Motor neuron (in vitro differentiated cells): ENCODE data around the gene KLHDC1. TPM values are rescaled to one million over a fixed set of nuclear protein-coding genes. Genes with fewer than 3 reads are reported as not detected.
"Not testable (repeated sequence)": the region's sequence is repeated elsewhere in the genome, so short reads cannot be mapped to it uniquely, and the experiment has no call there.

Source experiments
- ATAC-seq, 8 experiments: fragments of 200-7000 bp; cut with Tn5 transposase; replicated peaks in 6 of 8; 2 replicates each; pipeline ENCODE4 v1.8.0; 2021; ENCODE audit warnings: mild to moderate bottlenecking in 8 of 8, moderate library complexity in 8 of 8
- H3K27ac ChIP-seq, 2 donors: fragments of 250-450 bp; sonication (Bioruptor Pico); 2 replicates each; pipeline ENCODE4 v1.9.0; 2021; ENCODE audit warnings: antibody characterized with exemption in 2 of 2, mild to moderate bottlenecking in 2 of 2, moderate library complexity in 1 of 2
- H3K4me1 ChIP-seq, 2 donors: fragments of 250-450 bp; sonication (Bioruptor Pico); replicated peaks in 1 of 2; 2 replicates each; pipeline ENCODE4 v1.6.1; 2021; ENCODE audit warnings: antibody characterized with exemption in 2 of 2, mild to moderate bottlenecking in 2 of 2, moderate library complexity in 1 of 2
- H3K4me3 ChIP-seq, 5 donors: fragments of 250-450 bp; sonication (Bioruptor Pico); 2 replicates each; pipeline ENCODE4 v1.9.0; 2021; ENCODE audit warnings: antibody characterized with exemption in 5 of 5, mild to moderate bottlenecking in 5 of 5, moderate library complexity in 4 of 5
- WGBS, 10 experiments: fragments of 450-650 bp; shearing (Covaris generic); methylation state at CpG; one replicate each; pipeline ENCODE4 v1.0.0; 2022; 5-methylcytosine and 5-hydroxymethylcytosine counted together
- in situ Hi-C, 9 experiments: fragments of 400-800 bp; cut with MboI; loops; one replicate each; pipeline ENCODE4 v1.15.0; 2021; ENCODE audit warnings: low sequenced_read_pairs in 9 of 9, low pct_unique_long_range_greater_than_20kb in 2 of 9; ENCODE audit not compliant: unreplicated experiment in 9 of 9
- total RNA-seq, 8 experiments: library from RNA; unstranded; fragments of 300-600 nt; gene quantifications; 2 replicates each; pipeline versions ENCODE4 v1.2.3 to v1.2.4, GENCODE V29; 2022

KLHDC1 gene
- total RNA-seq, 8 experiments from 2014 or later, result 1.3 to 3.2 (median 2.8) TPM

GRCh38 chr14:49691031-49691430 is 1.9 kb upstream of the KLHDC1 start:
- Histone ChIP-seq H3K27ac (no peak overlapping the region), H3K4me3 (no peak overlapping the region), H3K4me1 (peaks cover 4 to 8% of the 10 kb centered on the region in 2 donors)
- no peak for ATAC-seq
- 20 to 100% (median 77%) methylated on average over 1 to 4 of the region's 4 CpGs for whole genome bisulfite sequencing, 10 experiments
- in situ Hi-C loops, result no loop called here

- ATAC-seq, result peak in 1 of 8 experiments; percentile 1
- Histone ChIP-seq H3K4me3 (peak overlapping the region; percentile 55 to 65 (median 58)), H3K27ac (peak overlapping the region in 1 of 2 donors; percentile 92), H3K4me1 (peaks cover 4 to 8% of the 10 kb centered on the region in 2 donors)
- 11 to 80% (median 57%) methylated on average over 1 to 6 of the region's 6 CpGs for WGBS, 10 experiments
- in situ Hi-C loops, result no loop called here
These were observed 645 bp upstream of the KLHDC1 start for GRCh38 chr14:49692193-49692757.

- H3K27ac ChIP-seq, ATAC-seq, H3K4me1 ChIP-seq, in situ Hi-C loops: not testable (repeated sequence)
- WGBS, 10 experiments, result 4 to 53% (median 19%) methylated on average over 4 to 12 of the region's 13 CpGs
- peak overlapping the region; percentile 55 to 65 (median 58) for H3K4me3 ChIP-seq
These were observed 810 bp downstream of the KLHDC1 start for GRCh38 chr14:49693735-49694124.

GRCh38 chr14:49702725-49703124 is 9.8 kb downstream of the KLHDC1 start:
- Histone ChIP-seq H3K4me1 (no peaks in the 10 kb centered on the region), H3K27ac (no peak overlapping the region), H3K4me3 (no peak overlapping the region)
- no peak for ATAC-seq
- WGBS, 10 experiments, result 33 to 95% (median 69%) methylated on average over 1 to 4 of the region's 4 CpGs
- in situ Hi-C loops, result no loop called here

- in situ Hi-C loops, result no loop called here
- ATAC-seq, result no peak
These were observed 11.0 kb downstream of the KLHDC1 start for GRCh38 chr14:49703965-49704364.

GRCh38 chr14:49704471-49704870 is 11.6 kb downstream of the KLHDC1 start:
- H3K4me3 ChIP-seq, H3K27ac ChIP-seq, in situ Hi-C loops, H3K4me1 ChIP-seq, ATAC-seq: not testable (repeated sequence)
- 60 to 94% (median 79%) methylated on average over 1 to 3 of the region's 4 CpGs for WGBS, 10 experiments

More at GRCh38 chr14:49703965-49704364, 11.0 kb downstream of the KLHDC1 start:
- Histone ChIP-seq H3K4me3 (no peak overlapping the region), H3K27ac (no peak overlapping the region), H3K4me1 (no peaks in the 10 kb centered on the region)
- 19 to 100% (median 92%) methylated on average over 1 to 3 of the region's 3 CpGs; no CpG with 5 or more reads in 1 of the 10 experiments for WGBS, 10 experiments

- 80 to 100% (median 90%) methylated on average over 1 to 11 of the region's 11 CpGs for WGBS, 10 experiments
- H3K4me3 ChIP-seq, in situ Hi-C loops, ATAC-seq, H3K27ac ChIP-seq, H3K4me1 ChIP-seq: not testable (repeated sequence)
These were observed 18.1 kb downstream of the KLHDC1 start for GRCh38 chr14:49710993-49711392.

GRCh38 chr14:49720744-49721143 is 27.8 kb downstream of the KLHDC1 start:
- Histone ChIP-seq H3K4me3 (no peak overlapping the region), H3K4me1 (no peaks in the 10 kb centered on the region), H3K27ac (no peak overlapping the region)
- no peak for ATAC-seq
- in situ Hi-C loops, result no loop called here

GRCh38 chr14:49721733-49722435 is 29.0 kb downstream of the KLHDC1 start:
- H3K27ac ChIP-seq, ATAC-seq, H3K4me3 ChIP-seq, H3K4me1 ChIP-seq, in situ Hi-C loops: not testable (repeated sequence)
- 47 to 92% (median 76%) methylated on average over 2 to 7 of the region's 9 CpGs; no CpG with 5 or more reads in 1 of the 10 experiments for WGBS, 10 experiments

GRCh38 chr14:49727171-49727570 is 34.3 kb downstream of the KLHDC1 start:
- H3K4me1 ChIP-seq, result no peaks in the 10 kb centered on the region
- no peak overlapping the region for H3K27ac ChIP-seq
- WGBS, 10 experiments, result 48 to 100% (median 85%) methylated on average over 2 to 4 of the region's 5 CpGs
- no peak overlapping the region for H3K4me3 ChIP-seq
- no peak for ATAC-seq
- in situ Hi-C loops, result no loop called here

GRCh38 chr14:49732896-49733295 is 40.0 kb downstream of the KLHDC1 start:
- in situ Hi-C loops, result no loop called here
- 67 to 95% (median 83%) methylated on average over 1 to 3 of the region's 3 CpGs; no CpG with 5 or more reads in 2 of the 10 experiments for WGBS, 10 experiments
- ATAC-seq, result no peak
- Histone ChIP-seq H3K27ac (no peak overlapping the region), H3K4me3 (no peak overlapping the region), H3K4me1 (no peaks in the 10 kb centered on the region)

GRCh38 chr14:49733836-49734235 is 40.9 kb downstream of the KLHDC1 start:
- Histone ChIP-seq H3K4me1 (no peaks in the 10 kb centered on the region), H3K27ac (no peak overlapping the region), H3K4me3 (no peak overlapping the region)
- no peak for ATAC-seq
- in situ Hi-C loops, result no loop called here

- WGBS, 10 experiments, result 69 to 100% (median 94%) methylated on average over 1 to 3 of the region's 4 CpGs; no CpG with 5 or more reads in 1 of the 10 experiments
- ATAC-seq, H3K4me1 ChIP-seq, H3K27ac ChIP-seq, H3K4me3 ChIP-seq, in situ Hi-C loops: not testable (repeated sequence)
These were observed 42.7 kb downstream of the KLHDC1 start for GRCh38 chr14:49735669-49736068.

GRCh38 chr14:49745191-49745590 is 52.3 kb downstream of the KLHDC1 start:
- no peaks in the 10 kb centered on the region for H3K4me1 ChIP-seq
- in situ Hi-C loops, result no loop called here
- WGBS, 10 experiments, result 20 to 80% (median 60%) methylated on average over 1 of the region's 1 CpG; no CpG with 5 or more reads in 3 of the 10 experiments
- H3K27ac ChIP-seq, result no peak overlapping the region
- no peak for ATAC-seq
- H3K4me3 ChIP-seq, result no peak overlapping the region
